ENCODE data around the gene CEP20. TPM values are rescaled to one million over a fixed set of nuclear protein-coding genes. Genes with fewer than 3 reads are reported as not detected.

CEP20 gene
- total RNA-seq, 1 donor: 24.5 TPM

Other genes with a start within 250 kb of the CEP20 start
- gene MARF1, start 245.4 kb downstream of the CEP20 start, total RNA-seq: 60.8 TPM
- gene NDE1, start 238.4 kb downstream of the CEP20 start, total RNA-seq: 87.3 TPM
- 0.10 TPM for gene MYH11, start 31.6 kb downstream of the CEP20 start, total RNA-seq
- 27.0 TPM for gene ABCC1, start 61.0 kb upstream of the CEP20 start, total RNA-seq